H9 (cell line): Measurements from ENCODE around the gene DBX2. TPM values are rescaled to one million over a fixed set of nuclear protein-coding genes. Genes with fewer than 3 reads are reported as not detected.

ENCODE experiments used
- DNase-seq: peaks from one replicate; pipeline ENCODE4 v3.0.0-alpha.2; 2017
- H2AFZ ChIP-seq: one replicate; pipeline ENCODE4 v1.6.1; 2013; ENCODE audit warnings: mild to moderate bottlenecking, low read length, control low read depth, moderate library complexity
- H2AK5ac ChIP-seq: 2 replicates; pipeline ENCODE4 v1.6.1; 2013; ENCODE audit warnings: low read length, control low read depth, mixed read lengths; ENCODE audit not compliant: insufficient read length
- H2BK120ac ChIP-seq: one replicate; pipeline ENCODE4 v1.6.1; 2013; ENCODE audit warnings: low read depth, mild to moderate bottlenecking, low read length, control low read depth, inconsistent platforms; ENCODE audit not compliant: poor library complexity, severe bottlenecking
- H2BK12ac ChIP-seq: 2 replicates; pipeline ENCODE4 v1.6.1; 2013; ENCODE audit warnings: low read length, control low read depth, mixed read lengths, low read depth; ENCODE audit not compliant: insufficient read length
- H2BK15ac ChIP-seq: 2 replicates; pipeline ENCODE4 v1.6.1; 2013; ENCODE audit warnings: low read depth, low read length, control low read depth
- H2BK20ac ChIP-seq: one replicate; pipeline ENCODE4 v1.6.1; 2013; ENCODE audit warnings: low read depth, mild to moderate bottlenecking, low read length, control low read depth, inconsistent platforms; ENCODE audit not compliant: poor library complexity, severe bottlenecking
- H2BK5ac ChIP-seq: 2 replicates; pipeline ENCODE4 v1.6.1; 2013; ENCODE audit warnings: low read length, control low read depth, mixed read lengths; ENCODE audit not compliant: insufficient read length
- H3K14ac ChIP-seq: 2 replicates; pipeline ENCODE4 v1.6.1; 2013; ENCODE audit warnings: low read length, control low read depth; ENCODE audit not compliant: insufficient read depth
- H3K18ac ChIP-seq: 2 replicates; pipeline ENCODE4 v1.6.1; 2013; ENCODE audit warnings: low read depth, mild to moderate bottlenecking, mixed read lengths, low read length, control low read depth; ENCODE audit not compliant: insufficient read length
- H3K23ac ChIP-seq: 2 replicates; pipeline ENCODE4 v1.6.1; 2013; ENCODE audit warnings: low read length, control low read depth, mixed read lengths, low read depth; ENCODE audit not compliant: insufficient read length
- H3K23me2 ChIP-seq: 2 replicates; pipeline ENCODE4 v1.6.1; 2013; ENCODE audit warnings: low read depth, mild to moderate bottlenecking, mixed read lengths, low read length, control low read depth; ENCODE audit not compliant: insufficient read length, poor library complexity, severe bottlenecking
- H3K27ac ChIP-seq: 2 replicates; pipeline ENCODE4 v1.5.1; 2013; ENCODE audit warnings: low read length, control low read depth, mixed read lengths, low read depth; ENCODE audit not compliant: insufficient read length
- H3K27me3 ChIP-seq: 2 replicates; pipeline ENCODE4 v1.6.1; 2013; ENCODE audit warnings: low read length, control low read depth, inconsistent platforms; ENCODE audit not compliant: insufficient read depth
- H3K4ac ChIP-seq: 2 replicates; pipeline ENCODE4 v1.6.1; 2013; ENCODE audit warnings: low read depth, mild to moderate bottlenecking, control low read depth, inconsistent platforms, low read length, moderate library complexity
- H3K4me1 ChIP-seq: 2 replicates; pipeline ENCODE4 v1.6.1; 2013; ENCODE audit warnings: low read length, control low read depth, inconsistent platforms; ENCODE audit not compliant: insufficient read depth
- H3K4me2 ChIP-seq: 2 replicates; pipeline ENCODE4 v1.6.1; 2013; ENCODE audit warnings: low read length, control low read depth, mixed read lengths; ENCODE audit not compliant: insufficient read length, insufficient read depth
- H3K56ac ChIP-seq: 2 replicates; pipeline ENCODE4 v1.6.1; 2013; ENCODE audit warnings: low read depth, mild to moderate bottlenecking, mixed read lengths, low read length, control low read depth; ENCODE audit not compliant: insufficient read length
- H3K79me1 ChIP-seq: 2 replicates; pipeline ENCODE4 v1.6.1; 2013; ENCODE audit warnings: low read depth, mild to moderate bottlenecking, moderate library complexity, low read length, control low read depth, inconsistent platforms; ENCODE audit not compliant: insufficient read depth, poor library complexity, severe bottlenecking
- H3K79me2 ChIP-seq: 2 replicates; pipeline ENCODE4 v1.6.1; 2013; ENCODE audit warnings: low read length, control low read depth, inconsistent platforms; ENCODE audit not compliant: insufficient read depth
- H3K9ac ChIP-seq: 2 replicates; pipeline ENCODE4 v1.6.1; 2013; ENCODE audit warnings: low read length, control low read depth, mixed read lengths; ENCODE audit not compliant: insufficient read length; ENCODE audit errors: extremely low read depth
- H3K9me3 ChIP-seq: one replicate; pipeline ENCODE4 v1.6.1; 2013; ENCODE audit warnings: low read depth, low read length, inconsistent platforms; ENCODE audit not compliant: control insufficient read depth
- H3T11ph ChIP-seq: one replicate; pipeline ENCODE4 v1.6.1; 2013; ENCODE audit warnings: mild to moderate bottlenecking, low read length, control low read depth, inconsistent platforms
- H4K20me1 ChIP-seq: one replicate; pipeline ENCODE4 v1.6.1; 2013; ENCODE audit not compliant: control insufficient read depth, insufficient read length, insufficient read depth
- H4K5ac ChIP-seq: 2 replicates; pipeline ENCODE4 v1.6.1; 2013; ENCODE audit warnings: low read depth, mild to moderate bottlenecking, mixed read lengths, low read length, control low read depth; ENCODE audit not compliant: insufficient read length
- H4K8ac ChIP-seq: replicated peaks from 2 replicates; pipeline ENCODE4 v1.6.1; 2013; ENCODE audit warnings: low read length, control low read depth, mixed read lengths, low read depth; ENCODE audit not compliant: insufficient read length
- H4K91ac ChIP-seq: 2 replicates; pipeline ENCODE4 v1.6.1; 2013; ENCODE audit warnings: low read depth, mild to moderate bottlenecking, moderate library complexity, mixed read lengths, low read length, control low read depth; ENCODE audit not compliant: insufficient read length
- H3K27ac Mint-ChIP-seq, 3 experiments: 2 replicates in 2 of 3; 3 replicates in 1 of 3; pipeline ENCODE4 v1.8.0; 2020 to 2021; ENCODE audit warnings: mixed read lengths in 3 of 3, mild to moderate bottlenecking in 1 of 3, moderate library complexity in 1 of 3
- H3K27me3 Mint-ChIP-seq: 2 replicates; pipeline ENCODE4 v1.8.0; 2021; ENCODE audit warnings: low read depth, mild to moderate bottlenecking, moderate library complexity, mixed read lengths
- H3K36me3 Mint-ChIP-seq, 3 experiments: 2 replicates in 2 of 3; 3 replicates in 1 of 3; pipeline ENCODE4 v1.8.0; 2020 to 2021; ENCODE audit warnings: low read depth in 3 of 3, mixed read lengths in 3 of 3; ENCODE audit not compliant: insufficient read depth in 1 of 3
- H3K4me1 Mint-ChIP-seq, 2 experiments: 2 replicates each; pipeline ENCODE4 v1.8.0; 2020; ENCODE audit warnings: mixed read lengths in 2 of 2
- H3K4me3 Mint-ChIP-seq, 2 experiments: 2 replicates in 1 of 2; 3 replicates in 1 of 2; pipeline ENCODE4 v1.8.0; 2020 to 2021; ENCODE audit warnings: mild to moderate bottlenecking in 2 of 2, mixed read lengths in 2 of 2, moderate library complexity in 1 of 2
- H3K9me3 Mint-ChIP-seq, 2 experiments: 2 replicates in 1 of 2; 3 replicates in 1 of 2; pipeline ENCODE4 v1.8.0; 2020; ENCODE audit warnings: mild to moderate bottlenecking in 2 of 2, mixed read lengths in 2 of 2, moderate library complexity in 1 of 2
- WGBS: extraction: QIAGEN DNeasy Blood & Tissue Kit; methylation state at CpG from one replicate; pipeline ENCODE4 v1.1.7; 2013; ENCODE audit warnings: missing lambda C conversion rate, low lambda C conversion rate, mixed read lengths; ENCODE audit not compliant: insufficient read length; ENCODE audit errors: extremely low coverage; 5-methylcytosine and 5-hydroxymethylcytosine counted together
- total RNA-seq: library from RNA; stranded (reverse); gene quantifications from 2 replicates; pipeline ENCODE4 v1.2.1, GENCODE V29; 2021
- TF ChIP-seq, protein P1 (sequence below): fragments of 200-600 bp; sonication (generic); conservative IDR thresholded peaks from 3 replicates; pipeline ENCODE4 v1.8.0; 2021; ENCODE audit warnings: antibody characterized with exemption, mild to moderate bottlenecking

The DBX2 gene
- total RNA-seq, 1 experiment from 2014 or later: not detected

GRCh38 chr12:44979918-44980317 lies 71.0 kb downstream of the DBX2 start:
- Histone ChIP-seq H2AFZ (no peak overlapping the region), H4K91ac (no peak overlapping the region), H3K27me3 (no peaks in the 10 kb centered on the region), H3K79me2 (no peaks in the 10 kb centered on the region), H2BK15ac (no peak overlapping the region), H2BK120ac (no peak overlapping the region), H3K56ac (no peak overlapping the region), H3K9me3 (no peaks in the 10 kb centered on the region), H3K4me2 (no peak overlapping the region), H2BK12ac (no peak overlapping the region), H3K23ac (no peak overlapping the region), H4K8ac (no peak overlapping the region), H2BK20ac (no peak overlapping the region), H4K20me1 (no peaks in the 10 kb centered on the region), H3T11ph (no peak overlapping the region), H3K79me1 (no peaks in the 10 kb centered on the region), H2AK5ac (no peak overlapping the region), H3K18ac (no peak overlapping the region), H4K5ac (no peak overlapping the region), H3K14ac (no peak overlapping the region), H3K9ac (no peak overlapping the region), H3K4ac (no peak overlapping the region), H3K27ac (no peak overlapping the region), H3K4me1 (no peaks in the 10 kb centered on the region), H2BK5ac (no peak overlapping the region), H3K23me2 (no peaks in the 10 kb centered on the region)
- no peaks in the 10 kb centered on the region for H3K4me1 Mint-ChIP-seq
- H3K27me3 Mint-ChIP-seq: peaks cover 2% of the 10 kb centered on the region; the same call in 1 of the 2 replicates
- WGBS: no CpG with 5 or more reads among the region's 5 CpGs
- no peak for DNase-seq
- H3K36me3 Mint-ChIP-seq: no peaks in the 10 kb centered on the region
- TF ChIP-seq, protein P1, sequence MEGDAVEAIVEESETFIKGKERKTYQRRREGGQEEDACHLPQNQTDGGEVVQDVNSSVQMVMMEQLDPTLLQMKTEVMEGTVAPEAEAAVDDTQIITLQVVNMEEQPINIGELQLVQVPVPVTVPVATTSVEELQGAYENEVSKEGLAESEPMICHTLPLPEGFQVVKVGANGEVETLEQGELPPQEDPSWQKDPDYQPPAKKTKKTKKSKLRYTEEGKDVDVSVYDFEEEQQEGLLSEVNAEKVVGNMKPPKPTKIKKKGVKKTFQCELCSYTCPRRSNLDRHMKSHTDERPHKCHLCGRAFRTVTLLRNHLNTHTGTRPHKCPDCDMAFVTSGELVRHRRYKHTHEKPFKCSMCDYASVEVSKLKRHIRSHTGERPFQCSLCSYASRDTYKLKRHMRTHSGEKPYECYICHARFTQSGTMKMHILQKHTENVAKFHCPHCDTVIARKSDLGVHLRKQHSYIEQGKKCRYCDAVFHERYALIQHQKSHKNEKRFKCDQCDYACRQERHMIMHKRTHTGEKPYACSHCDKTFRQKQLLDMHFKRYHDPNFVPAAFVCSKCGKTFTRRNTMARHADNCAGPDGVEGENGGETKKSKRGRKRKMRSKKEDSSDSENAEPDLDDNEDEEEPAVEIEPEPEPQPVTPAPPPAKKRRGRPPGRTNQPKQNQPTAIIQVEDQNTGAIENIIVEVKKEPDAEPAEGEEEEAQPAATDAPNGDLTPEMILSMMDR: no peak
- no peak overlapping the region for H3K4me3 Mint-ChIP-seq
- no peak overlapping the region for H3K27ac Mint-ChIP-seq
- no peaks in the 10 kb centered on the region for H3K9me3 Mint-ChIP-seq
